ENCODE results near the gene TIMP1.

DNA sequence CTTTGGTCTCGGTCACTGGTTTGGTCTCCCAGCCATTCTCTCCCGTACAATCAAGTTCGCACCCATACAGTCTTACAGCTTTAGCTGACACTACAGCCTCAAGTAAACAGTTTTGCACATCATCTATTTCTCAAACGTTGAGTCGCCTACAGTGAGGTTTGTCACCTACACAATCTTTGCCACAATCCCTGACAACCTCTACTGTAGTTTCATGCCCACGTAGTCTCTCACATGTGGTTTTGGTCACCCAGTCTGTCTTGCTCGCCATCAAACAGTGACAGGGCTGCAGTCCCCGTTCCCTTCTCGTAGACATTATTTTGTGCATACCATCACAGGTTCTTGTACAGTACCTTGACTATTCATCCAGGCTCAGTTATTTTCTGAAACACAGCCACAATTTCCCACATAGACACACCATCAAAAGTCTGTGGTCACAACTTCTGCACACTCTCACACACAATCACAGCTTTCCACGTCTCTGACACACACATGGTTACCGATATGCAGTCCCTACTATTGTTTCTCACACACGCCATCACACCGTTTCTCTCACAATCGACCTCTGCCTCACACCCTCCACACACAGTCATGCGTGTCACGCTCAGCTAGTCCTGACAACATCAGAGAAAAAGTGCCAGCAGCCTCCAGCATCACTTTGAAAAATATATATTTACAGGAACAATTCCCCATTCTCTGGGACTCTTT lies 52.8 kb downstream of the TIMP1 start:
- TF ChIP-seq, protein P1, sequence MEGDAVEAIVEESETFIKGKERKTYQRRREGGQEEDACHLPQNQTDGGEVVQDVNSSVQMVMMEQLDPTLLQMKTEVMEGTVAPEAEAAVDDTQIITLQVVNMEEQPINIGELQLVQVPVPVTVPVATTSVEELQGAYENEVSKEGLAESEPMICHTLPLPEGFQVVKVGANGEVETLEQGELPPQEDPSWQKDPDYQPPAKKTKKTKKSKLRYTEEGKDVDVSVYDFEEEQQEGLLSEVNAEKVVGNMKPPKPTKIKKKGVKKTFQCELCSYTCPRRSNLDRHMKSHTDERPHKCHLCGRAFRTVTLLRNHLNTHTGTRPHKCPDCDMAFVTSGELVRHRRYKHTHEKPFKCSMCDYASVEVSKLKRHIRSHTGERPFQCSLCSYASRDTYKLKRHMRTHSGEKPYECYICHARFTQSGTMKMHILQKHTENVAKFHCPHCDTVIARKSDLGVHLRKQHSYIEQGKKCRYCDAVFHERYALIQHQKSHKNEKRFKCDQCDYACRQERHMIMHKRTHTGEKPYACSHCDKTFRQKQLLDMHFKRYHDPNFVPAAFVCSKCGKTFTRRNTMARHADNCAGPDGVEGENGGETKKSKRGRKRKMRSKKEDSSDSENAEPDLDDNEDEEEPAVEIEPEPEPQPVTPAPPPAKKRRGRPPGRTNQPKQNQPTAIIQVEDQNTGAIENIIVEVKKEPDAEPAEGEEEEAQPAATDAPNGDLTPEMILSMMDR (IDR thresholded peaks at IDR 0.05), result no peak
- TF ChIP-seq EP300 (IDR thresholded peaks at IDR 0.05), result no peak
- TF ChIP-seq POLR2A (IDR thresholded peaks at IDR 0.05), result no peak
- no peak for TF ChIP-seq POLR2AphosphoS5 (IDR thresholded peaks at IDR 0.05)

Measured in gastroesophageal sphincter (tissue), 3 donors.